DMS 273 (cell line): ENCODE results near the gene ALDH1A3.
A peak's percentile ranks its signal among the peaks of the same experiment; 100 is the strongest.

Experiments used
- DNase-seq: peaks from one replicate; lab custom pipeline; 2025; ENCODE audit not compliant: unreplicated experiment; lab: John Stamatoyannopoulos, UW

Gene ALDH1A3

DNA sequence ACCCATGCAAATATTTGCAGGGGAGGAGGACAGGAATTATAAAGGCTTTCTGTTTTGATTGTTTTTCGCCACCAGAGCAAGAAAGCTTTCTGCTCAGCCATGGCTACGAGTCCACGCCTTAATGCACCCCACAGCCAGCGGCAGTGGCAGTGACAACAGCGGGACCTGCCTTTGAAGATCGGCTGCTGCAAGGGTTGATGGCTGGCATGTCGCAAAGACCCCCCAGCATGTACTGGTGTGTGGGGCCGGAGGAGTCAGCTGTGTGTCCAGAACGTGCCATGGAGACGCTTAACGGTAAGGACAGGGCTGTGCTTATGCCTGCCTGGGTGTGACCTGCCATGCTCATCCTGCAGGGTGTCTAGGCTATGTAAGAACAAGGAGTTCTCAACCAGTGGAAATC is 44.8 kb downstream of the ALDH1A3 start:
- DNase-seq, result no peak

DNA sequence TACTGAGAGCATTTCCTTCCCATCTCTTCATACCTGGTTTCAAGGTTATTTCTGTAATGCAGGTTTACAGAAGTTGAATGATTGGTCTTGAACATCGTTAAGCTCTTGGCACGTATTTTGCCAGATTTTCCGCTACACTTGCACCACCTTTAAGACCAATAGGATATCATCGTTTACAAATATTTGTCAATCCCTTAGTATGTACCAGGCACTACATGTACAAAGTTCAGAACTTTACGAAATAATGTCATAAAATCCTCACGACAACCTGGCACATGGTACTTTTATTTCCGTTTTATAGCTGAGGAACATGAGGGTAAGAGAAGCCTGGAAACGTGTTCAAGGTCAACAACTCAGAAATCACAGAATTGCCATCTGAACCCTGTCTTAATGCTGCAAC is 45.8 kb downstream of the ALDH1A3 start:
- DNase-seq, result no peak

DNA sequence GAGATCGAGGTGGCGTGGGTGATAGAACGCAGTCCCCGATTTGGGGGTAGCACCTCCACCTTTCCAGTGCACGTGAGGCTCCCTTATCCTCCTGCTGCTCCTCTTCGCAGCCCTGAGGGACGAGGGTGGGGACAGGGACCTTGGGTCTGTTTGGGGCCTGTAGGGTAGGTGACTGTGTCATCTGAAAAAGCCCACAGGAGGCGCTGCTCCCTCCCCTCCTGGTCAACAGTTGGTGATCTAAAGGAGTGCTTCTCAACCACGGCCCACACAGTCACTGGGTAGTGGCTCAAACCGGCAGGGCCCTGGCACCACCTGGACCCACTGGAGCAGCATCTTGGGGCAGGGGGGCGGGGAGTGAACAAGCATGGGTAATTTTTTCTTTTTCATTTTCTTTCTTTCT is 46.6 kb downstream of the ALDH1A3 start:
- no peak for DNase-seq

DNA sequence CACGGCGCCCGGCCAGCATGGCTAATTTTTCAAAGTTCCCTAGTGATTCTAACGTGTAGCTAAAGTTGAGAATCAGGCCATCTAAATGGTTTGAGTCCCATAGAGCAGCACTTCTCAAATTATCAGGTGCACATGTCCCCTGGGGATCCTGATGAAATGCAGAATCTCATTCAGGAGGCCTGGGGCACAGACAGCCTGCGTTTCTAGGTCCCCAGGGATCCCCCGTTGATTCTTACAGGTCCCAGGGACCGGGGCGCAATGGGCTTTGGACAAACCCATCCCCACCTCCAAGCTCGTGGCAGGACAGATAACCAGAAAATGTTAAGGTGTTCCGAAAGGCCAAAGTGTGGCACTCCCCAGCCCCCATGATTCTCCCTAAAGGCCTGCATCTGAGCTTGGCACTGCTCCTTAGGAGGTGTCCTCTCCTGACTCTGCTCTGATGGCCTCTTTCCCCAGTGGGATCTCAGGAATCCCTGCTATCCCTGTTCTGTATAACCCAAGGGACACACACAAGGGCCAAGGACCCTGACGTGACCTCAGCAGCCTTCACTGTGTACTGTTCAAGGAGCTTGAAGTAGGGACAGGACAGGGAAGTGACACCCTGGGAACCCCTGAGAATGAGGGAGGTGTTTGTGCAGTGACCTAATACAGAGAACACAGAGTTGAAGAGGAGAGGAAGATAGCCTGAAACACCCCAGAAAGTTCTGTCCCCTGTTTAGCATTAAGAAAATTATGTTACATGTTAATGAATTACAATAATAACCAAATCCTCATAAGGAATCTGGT is 47.5 kb downstream of the ALDH1A3 start:
- no peak for DNase-seq

DNA sequence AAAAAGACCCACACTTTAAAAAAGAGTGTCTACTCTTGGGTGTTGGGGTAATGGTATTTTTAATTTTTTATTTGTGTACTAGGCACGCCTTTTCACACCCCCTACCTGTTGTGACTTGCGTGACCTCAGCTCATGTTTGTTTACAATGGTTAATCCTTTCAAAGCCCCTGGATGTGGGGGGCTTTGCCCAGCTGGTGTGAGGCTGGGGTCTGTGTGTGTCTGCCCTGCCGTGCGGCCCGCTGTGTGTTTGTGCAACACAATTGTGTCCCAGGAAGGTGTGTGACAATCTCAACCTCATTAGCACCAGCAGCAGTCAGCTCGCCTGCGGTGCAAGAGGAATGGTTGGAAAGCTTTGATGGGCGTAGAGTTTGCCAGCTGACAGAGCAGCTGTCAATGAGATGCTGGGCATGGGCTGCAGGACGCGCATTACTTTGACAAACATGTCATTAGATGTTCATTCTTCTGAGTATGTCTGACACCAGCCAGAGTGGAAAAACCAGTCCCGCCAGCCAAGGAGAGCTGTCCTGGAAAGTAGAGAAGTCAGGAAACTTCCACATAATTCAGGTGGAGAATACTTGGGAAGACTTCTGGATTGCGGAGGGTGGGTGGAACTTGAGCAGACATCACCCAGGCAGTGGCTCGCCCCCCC is 49.1 kb downstream of the ALDH1A3 start:
- no peak for DNase-seq

DNA sequence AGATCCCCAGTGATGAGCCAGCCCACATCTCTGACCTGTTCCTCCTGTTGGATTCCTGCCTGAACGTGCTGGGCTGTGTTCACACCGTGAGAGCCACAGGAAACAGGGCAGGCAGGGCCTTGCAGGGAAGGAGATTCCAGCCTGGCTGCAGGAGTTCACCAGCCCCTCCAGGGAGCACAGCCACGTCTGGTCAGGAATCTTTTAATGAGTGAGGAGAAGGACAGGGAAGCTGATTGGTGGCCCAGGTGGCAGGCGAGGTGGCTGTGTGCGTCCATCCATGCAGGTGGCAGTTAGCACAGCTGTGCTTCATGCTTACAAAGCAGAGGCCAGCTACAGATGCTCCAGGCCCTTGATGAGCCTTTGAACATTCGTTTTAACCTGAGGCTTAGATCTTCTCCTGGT is 50.0 kb downstream of the ALDH1A3 start:
- peak; percentile 41 for DNase-seq

DNA sequence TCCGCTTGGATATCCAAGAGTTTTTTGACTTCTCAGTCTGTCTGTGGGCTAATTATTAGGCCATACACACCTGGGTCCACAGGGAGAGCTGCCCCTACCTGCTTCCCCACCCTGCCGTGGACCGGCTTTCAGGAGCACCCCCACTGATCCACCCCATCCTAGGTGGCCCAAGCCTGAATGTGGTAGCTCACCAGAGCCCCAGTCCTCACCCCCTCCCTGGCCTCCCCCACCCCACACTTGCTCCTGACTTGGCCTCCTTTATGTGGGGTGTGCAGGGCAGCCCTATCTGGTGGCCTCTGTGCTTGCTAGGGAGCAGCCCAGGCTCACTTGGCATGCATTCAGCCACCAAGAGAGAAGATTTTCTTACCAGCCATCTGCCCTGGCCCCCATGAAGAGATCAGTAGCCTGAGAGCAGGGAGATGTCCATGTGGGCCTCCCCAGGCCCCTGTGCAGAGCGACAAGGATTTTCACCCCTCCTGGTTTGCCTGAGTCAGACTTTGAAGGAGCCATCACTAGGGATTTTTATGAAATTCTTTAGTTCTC is 50.7 kb downstream of the ALDH1A3 start:
- DNase-seq, result peak; percentile 33

DNA sequence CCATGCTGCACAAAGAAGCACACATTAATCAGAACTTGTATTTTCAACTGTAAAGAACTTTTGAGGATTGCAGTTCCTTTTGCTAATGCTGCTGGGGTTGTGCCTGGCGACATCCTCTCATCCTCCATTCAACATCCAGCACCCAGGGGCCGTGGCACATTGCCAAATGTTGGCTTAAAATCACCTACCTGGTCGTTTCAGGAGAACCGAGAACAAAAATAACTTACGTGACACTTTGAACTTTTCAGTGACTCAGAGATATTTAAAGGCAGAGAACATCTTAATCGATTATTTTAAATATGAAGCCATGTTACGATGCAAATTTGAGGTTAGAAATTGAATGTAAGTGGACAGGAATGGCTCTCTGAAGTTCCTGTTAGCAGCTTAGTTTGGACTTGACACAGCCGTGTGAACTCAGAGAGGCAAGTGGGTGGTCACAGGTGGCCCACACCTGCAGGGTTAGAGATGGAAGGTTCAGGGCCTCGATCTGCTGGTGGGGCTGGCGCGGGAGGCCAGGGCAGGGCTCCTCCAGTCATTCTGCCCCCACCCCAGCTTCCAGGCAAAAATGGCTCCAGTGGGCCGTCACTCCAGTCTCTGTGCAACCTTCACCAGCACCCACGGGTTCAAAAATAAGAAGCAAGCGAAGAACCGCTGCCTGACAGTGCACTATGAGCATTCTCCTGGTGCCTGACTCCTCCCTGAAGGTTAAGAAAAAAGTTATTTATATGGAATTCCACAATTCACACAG is 51.7 kb downstream of the ALDH1A3 start:
- no peak for DNase-seq

DNA sequence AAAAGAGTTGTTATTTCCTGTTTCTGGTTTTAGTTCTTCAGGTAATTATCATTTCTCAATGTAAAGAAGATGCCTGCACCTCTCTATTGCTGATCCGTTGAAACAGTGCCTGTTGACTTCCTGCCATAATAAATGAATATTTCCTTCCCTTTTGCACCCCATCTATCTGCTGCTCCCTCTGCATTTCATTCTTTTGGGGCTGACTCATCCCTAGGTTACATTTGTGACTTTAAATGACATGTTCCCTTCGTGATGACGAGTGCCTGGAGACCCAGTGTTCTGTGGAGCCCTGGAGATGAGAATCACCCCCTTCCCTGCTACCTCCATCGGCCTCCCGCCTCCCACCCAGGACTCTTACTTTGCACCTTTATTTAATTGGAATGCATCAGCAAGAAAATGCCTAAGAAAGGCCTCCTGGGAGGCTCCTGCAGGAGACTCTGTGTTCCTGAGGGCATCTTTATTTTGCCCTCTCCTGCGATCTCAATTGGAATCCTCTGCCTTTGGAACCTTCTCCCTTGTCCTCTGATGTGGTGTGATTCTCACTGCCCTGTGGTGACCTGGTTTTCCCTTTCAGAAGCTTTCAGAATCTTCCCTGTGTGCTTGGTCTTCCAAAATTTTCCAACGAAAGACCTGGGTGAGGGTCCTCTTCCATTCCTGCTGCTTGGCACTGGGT is 53.2 kb downstream of the ALDH1A3 start:
- no peak for DNase-seq

DNA sequence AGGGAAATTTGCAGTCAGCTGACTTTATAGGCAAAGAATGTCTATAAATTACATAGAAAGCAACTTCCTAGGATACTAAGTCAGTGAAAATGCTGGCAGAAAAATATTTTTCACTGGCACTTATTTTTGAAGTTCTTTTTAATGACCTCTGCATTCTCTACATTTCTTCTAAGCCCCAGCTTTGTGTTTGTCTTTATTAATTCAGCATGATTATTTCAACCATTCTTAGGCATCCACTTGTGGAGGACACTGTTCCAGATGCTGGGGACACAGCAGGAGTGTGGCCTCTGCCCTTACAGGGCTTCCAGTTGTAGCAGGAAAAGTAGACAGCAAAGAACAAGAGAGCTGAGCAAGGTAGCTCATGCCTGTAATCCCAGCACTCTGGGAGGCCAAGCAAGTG is 54.5 kb downstream of the ALDH1A3 start:
- no peak for DNase-seq

DNA sequence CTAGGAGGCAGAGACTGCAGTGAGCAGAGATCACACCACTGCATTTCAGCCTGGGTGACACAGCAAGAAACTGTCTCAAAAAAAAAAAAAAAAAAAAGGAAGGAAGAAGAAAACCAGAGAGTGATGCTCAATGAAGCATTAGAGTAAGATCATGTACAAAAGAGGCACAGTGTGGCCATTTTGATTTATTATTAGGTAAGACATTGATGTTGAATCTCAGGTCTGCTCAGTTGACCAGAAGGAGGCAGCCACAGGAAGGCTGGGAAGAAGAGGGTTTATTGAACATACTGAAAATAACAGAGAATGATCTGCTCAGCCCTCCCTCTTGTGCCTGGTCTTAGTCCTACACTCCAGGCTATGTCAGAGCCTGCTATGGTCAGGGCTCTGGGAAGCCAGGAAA is 55.1 kb downstream of the ALDH1A3 start:
- DNase-seq, result no peak

DNA sequence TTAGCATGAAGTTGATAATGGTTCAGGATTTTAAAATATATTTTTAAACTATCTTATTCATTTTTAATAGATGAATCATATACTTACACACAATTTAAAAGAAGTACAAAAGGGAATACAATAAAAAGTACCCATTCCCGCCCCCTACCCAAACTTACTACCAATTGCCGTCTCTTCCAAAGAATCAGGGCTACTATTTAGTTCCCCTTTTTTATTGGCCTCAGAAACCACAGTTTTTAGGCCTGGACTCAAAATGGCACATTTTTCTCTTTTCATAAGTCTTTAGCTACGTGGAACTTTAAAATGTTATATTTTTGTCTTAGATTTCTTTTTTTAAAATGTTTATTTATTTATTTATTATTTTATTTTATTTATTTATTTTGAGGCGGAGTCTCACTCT is 57.5 kb downstream of the ALDH1A3 start:
- DNase-seq, result no peak

DNA sequence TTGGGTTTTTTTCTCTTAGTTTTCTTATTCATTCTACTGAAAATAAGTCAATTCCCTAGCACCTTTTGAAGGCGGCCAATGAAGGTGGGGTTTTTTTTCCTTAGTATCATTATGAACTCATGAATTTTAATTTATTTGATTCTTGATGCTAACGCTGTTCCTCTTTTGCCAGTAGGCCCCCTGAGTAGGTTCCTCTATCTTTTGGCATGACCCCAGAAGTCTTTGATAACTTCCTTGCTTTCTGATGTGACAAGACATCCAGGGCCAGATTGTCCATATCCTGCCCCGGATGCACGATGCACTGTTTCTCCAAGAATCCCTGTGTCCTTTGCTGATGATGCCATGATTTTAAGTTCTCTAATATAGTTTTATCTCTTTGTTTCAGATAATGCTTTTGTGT is 60.2 kb downstream of the ALDH1A3 start:
- DNase-seq, result no peak

DNA sequence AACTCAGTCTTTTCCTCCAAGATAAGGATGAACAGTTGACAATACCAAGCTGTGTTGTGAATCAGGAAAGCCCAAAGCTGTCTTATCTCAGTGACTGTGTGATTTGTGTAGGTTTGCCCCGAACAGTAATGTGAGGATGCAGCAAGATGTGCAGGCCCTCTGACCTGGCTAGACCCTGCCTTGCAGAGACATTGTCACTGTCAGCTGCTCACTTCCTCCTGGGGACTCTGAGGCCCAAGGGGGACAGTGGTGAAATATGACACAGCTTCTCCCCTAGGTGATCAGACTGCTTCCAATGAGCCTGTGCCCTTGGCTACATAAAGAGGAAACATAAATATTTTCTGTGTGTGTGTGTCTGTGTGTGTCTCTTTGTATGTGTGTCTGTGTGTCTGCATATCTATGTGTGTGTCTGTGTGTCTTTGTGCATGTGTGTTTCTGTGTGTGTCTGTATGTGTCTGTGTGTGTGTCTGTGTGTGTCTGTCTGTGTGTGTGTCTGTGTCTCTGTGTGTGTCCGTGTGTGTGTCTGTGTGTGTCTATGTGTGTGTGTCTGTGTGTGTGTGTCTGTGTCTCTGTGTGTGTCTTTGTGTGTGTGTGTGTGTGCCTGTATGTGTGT is 61.2 kb downstream of the ALDH1A3 start:
- no peak for DNase-seq

DNA sequence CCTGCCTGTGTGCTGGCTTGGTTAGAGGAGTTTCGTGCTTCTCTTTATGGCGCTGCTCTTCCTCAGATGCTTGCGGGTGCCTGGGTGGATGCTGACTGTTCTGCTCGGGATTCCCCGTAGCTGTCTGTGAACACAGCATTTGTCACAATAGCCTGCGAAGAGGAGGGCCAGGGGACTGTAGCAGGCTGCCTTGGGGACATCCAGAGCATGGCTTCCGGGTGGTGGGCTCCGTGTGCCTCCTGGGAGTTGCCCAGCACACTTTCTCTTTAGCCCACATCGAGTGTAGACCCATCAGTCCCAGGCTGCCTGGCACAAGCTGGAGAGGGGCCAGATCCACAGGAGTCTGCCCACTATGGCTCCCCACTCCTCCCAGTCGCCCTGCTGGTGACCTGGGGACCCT is 61.9 kb downstream of the ALDH1A3 start:
- DNase-seq, result no peak

DNA sequence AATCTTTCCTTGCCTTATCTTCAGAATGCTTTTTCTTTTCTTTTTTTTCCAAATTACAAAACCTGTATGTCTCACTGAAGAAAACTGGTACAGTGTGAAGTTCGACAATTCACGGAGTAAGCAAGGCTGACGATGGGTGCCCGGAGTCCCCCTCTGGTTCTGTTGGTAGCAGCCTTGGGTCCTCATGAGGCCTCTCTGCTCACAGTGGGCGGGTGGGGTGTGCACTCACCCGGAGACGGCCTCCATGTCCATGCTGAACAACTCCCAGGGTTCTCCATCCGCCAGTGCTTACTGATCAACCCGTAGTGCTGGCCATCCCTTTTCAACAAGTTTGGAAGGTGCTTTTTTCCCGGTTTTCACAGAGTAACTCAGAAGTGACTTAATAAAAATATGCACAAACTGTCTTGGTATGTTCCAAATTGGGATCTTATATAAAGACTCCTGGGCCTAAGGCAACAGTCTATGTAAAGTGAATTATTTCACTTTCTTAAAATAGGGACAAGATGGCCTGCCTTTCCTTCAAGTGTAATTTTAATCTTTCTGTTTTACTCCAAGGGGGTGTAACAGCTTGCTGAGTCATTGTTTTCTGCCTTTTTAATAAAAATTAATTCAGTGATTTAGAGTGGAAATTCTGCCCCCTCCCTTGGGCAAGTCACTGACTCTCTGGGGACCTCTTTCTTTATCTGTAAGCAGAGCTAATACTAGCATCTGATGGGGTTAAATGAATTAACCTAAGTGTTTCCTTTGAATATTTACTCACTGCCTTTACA is 63.2 kb downstream of the ALDH1A3 start:
- no peak for DNase-seq

DNA sequence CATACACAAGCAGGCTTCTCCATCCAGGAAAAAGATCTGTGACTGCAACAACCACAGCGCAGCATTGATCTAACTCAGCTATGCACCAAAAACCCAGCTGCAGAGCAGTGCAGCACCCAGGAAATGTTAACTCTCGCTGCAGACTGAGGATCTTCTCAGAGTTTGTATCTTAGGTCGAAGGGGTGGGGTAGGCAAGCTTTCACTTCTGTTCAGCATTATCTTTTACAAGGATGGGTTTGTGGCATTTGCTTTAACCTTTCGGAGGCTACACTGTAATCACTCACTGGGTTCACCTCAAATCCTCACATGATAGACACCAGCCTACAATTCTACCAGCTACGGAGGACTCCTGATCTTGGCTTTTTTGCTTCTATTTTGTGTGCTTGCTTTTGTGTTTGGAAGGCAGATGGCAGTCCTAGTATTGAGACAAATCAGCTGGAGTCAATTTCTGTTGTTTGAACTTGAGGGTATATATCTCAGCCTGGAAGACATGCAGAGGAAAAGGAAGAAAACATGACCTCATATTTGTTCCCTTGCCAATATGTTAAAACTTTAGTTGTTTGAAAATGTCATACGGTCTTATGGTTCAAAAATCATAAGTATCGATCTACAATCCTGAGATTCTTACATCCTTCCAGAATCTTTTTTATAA is 64.7 kb downstream of the ALDH1A3 start:
- no peak for DNase-seq

DNA sequence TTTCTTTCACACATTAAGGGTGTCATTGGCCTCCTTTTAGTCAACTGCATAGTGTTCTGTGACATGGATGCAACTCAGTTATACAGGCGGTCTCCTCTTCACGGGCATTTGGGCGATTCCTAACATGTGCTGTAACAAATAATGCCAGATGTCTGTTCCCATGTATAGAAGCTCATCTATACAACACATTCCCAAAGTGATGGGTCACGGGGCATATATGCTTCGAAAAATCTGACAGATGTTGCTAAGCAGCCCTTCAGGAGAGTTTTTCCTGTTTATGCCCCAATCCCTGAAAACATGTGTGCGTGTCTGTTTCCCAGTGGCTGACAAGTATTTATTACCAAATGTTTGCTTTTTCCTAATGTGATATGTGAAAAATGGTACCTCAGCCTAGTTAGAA is 65.4 kb downstream of the ALDH1A3 start:
- DNase-seq, result peak; percentile 36

DNA sequence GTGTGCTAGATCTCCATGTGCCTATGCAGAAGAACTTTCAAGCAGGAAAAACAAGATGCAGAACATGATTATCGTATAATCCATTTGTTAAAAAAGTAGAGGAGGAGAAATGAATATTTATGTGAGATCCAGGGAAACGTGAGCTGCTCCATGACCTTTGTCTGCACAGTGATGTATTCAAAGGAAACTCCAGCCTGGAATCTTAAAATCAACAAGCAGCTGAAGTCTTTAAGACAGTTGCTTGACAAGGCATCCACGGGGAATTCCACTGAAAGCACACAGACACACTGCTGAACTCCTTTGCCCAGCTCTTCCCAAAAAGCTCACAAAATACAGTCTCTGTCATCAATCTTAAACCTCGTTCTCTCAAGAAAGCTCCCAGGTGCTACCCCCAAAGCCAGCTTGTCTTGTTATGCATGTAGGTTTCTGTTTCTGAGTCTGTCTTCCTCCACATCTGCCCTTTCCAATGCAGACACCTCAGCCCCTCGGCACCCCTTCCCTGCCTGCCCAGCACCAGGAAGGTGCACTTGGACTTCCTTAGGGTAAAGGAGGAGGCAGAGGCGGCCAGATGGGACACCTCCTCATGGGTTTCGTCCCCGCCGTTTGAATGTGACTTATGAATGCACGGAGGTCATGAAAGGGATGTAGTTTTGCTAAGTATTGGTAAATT is 68.3 kb downstream of the ALDH1A3 start:
- no peak for DNase-seq
